SK-N-SH (cell line): ENCODE results near the gene HDAC8. TPM values are rescaled to one million over a fixed set of nuclear protein-coding genes. Genes with fewer than 3 reads are reported as not detected.

Experiments used
- CTCF ChIA-PET: fragments of 300-600, 350-600 bp; formaldehyde crosslinking; extraction: SDS; loops from one replicate; lab custom pipeline; 2021; lab: Yijun Ruan, JAX
- POLR2A ChIA-PET: fragments of 350-600 bp; sonication (Branson Sonifier 250); formaldehyde crosslinking; extraction: SDS; loops from one replicate; lab custom pipeline; 2020; ENCODE audit warnings: antibody characterized with exemption, inconsistent platforms; lab: Yijun Ruan, JAX
- DNase-seq: peaks from one replicate; pipeline ENCODE4 v3.0.0; 2012
- H2AFZ ChIP-seq: fragments of 200-600 bp; sonication (generic); 2 replicates; pipeline ENCODE4 v1.8.1; 2016; ENCODE audit warnings: antibody characterized with exemption, mild to moderate bottlenecking, low read depth
- H3F3A ChIP-seq: fragments of 200-600 bp; sonication (generic); replicated peaks from 2 replicates; pipeline ENCODE3; 2016; ENCODE audit warnings: antibody characterized with exemption, mild to moderate bottlenecking; ENCODE audit not compliant: insufficient read depth
- H3K27ac ChIP-seq, 2 experiments: fragments of 200-500 bp in 1 of 2; fragments of 200-600 bp in 1 of 2; sonication (Bioruptor generic) in 1 of 2; sonication (generic), shearing (Covaris generic) in 1 of 2; 2 replicates each; pipeline versions ENCODE4 v1.5.1 to v1.6.1; 2014 to 2016; ENCODE audit warnings: low read depth in 2 of 2, inconsistent platforms in 1 of 2, low read length in 1 of 2, mild to moderate bottlenecking in 1 of 2, mixed read lengths in 1 of 2
- H3K27me3 ChIP-seq: fragments of 200-600 bp; sonication (generic), shearing (Covaris generic); 2 replicates; pipeline ENCODE4 v1.6.1; 2016; ENCODE audit warnings: mixed run types; ENCODE audit not compliant: insufficient read depth
- H3K36me3 ChIP-seq, 2 experiments: fragments of 200-500 bp in 1 of 2; fragments of 200-600 bp in 1 of 2; sonication (Bioruptor generic) in 1 of 2; sonication (generic) in 1 of 2; replicated peaks in 1 of 2; 2 replicates each; pipeline versions ENCODE3 to v1.5.1; 2014 to 2016; ENCODE audit warnings: low read length in 1 of 2, mild to moderate bottlenecking in 1 of 2; ENCODE audit not compliant: insufficient read depth in 2 of 2, control insufficient read depth in 1 of 2
- H3K4me1 ChIP-seq, 2 experiments: fragments of 200-500 bp in 1 of 2; fragments of 200-600 bp in 1 of 2; sonication (Bioruptor generic) in 1 of 2; sonication (generic), shearing (Covaris generic) in 1 of 2; 2 replicates each; pipeline versions ENCODE4 v1.5.1 to v1.6.1; 2014 to 2016; ENCODE audit warnings: low read depth in 1 of 2, low read length in 1 of 2, mixed run types in 1 of 2; ENCODE audit not compliant: insufficient read depth in 2 of 2, control insufficient read depth in 1 of 2
- H3K4me2 ChIP-seq: fragments of 200-600 bp; sonication (generic), shearing (Covaris generic); 2 replicates; pipeline ENCODE4 v1.6.1; 2017; ENCODE audit warnings: mixed run types
- H3K4me3 ChIP-seq, 2 experiments: fragments of 200-500 bp in 1 of 2; fragments of 200-600 bp in 1 of 2; sonication (Bioruptor generic) in 1 of 2; sonication (generic), shearing (Covaris generic) in 1 of 2; 2 replicates each; pipeline versions ENCODE4 v1.5.1 to v1.8.1; 2014 to 2016; ENCODE audit warnings: low read depth in 2 of 2, inconsistent platforms in 1 of 2, low read length in 1 of 2, mild to moderate bottlenecking in 1 of 2, mixed read lengths in 1 of 2, moderate library complexity in 1 of 2
- H3K79me2 ChIP-seq: fragments of 200-600 bp; sonication (generic); 2 replicates; pipeline ENCODE4 v1.8.1; 2017; ENCODE audit warnings: mild to moderate bottlenecking; ENCODE audit not compliant: insufficient read depth
- H3K9ac ChIP-seq: fragments of 200-600 bp; sonication (generic); 2 replicates; pipeline ENCODE4 v1.6.1; 2017; ENCODE audit warnings: mixed run types
- H3K9me2 ChIP-seq: fragments of 200-600 bp; sonication (generic); 2 replicates; pipeline ENCODE4 v1.6.1; 2017; ENCODE audit warnings: mixed run types
- H3K9me3 ChIP-seq: fragments of 200-600 bp; sonication (generic); 2 replicates; pipeline ENCODE4 v1.6.1; 2017; ENCODE audit warnings: mixed run types, mild to moderate bottlenecking, moderate library complexity
- H4K20me1 ChIP-seq: fragments of 200-600 bp; sonication (generic); 2 replicates; pipeline ENCODE4 v1.6.1; 2017; ENCODE audit warnings: mild to moderate bottlenecking, mixed run types; ENCODE audit not compliant: insufficient read depth
- ELF1 ChIP-seq: IDR thresholded peaks from 2 replicates; pipeline ENCODE4 v1.4.0; 2012
- EP300 ChIP-seq, 2 experiments: IDR thresholded peaks; 2 replicates each; pipeline versions ENCODE4 v1.4.0 to v1.6.1; 2012; ENCODE audit warnings: borderline replicate concordance in 1 of 2, low read depth in 1 of 2, low read length in 1 of 2
- EZH2phosphoT487 ChIP-seq: fragments of 200-600 bp; sonication (generic); IDR thresholded peaks from 2 replicates; pipeline ENCODE4 v1.6.1; 2017; ENCODE audit warnings: low read depth, mixed run types, mild to moderate bottlenecking, antibody characterized with exemption, moderate library complexity, borderline replicate concordance
- GATA2 ChIP-seq: sonication (generic); formaldehyde crosslinking; IDR thresholded peaks from 2 replicates; pipeline ENCODE4 v1.5.0; 2020; ENCODE audit warnings: mild to moderate bottlenecking, missing genetic modification reagents
- JUND ChIP-seq: IDR thresholded peaks from 2 replicates; pipeline ENCODE4 v1.4.0; 2012
- MEF2A ChIP-seq: IDR thresholded peaks from 2 replicates; pipeline ENCODE4 v1.4.0; 2012; ENCODE audit warnings: low read depth, borderline replicate concordance
- NFIC ChIP-seq: IDR thresholded peaks from 2 replicates; pipeline ENCODE4 v1.4.0; 2012; ENCODE audit warnings: borderline replicate concordance
- RAD21 ChIP-seq: IDR thresholded peaks from 2 replicates; pipeline ENCODE4 v1.6.1; 2012; ENCODE audit warnings: mild to moderate bottlenecking, low read length
- RCOR1 ChIP-seq: fragments of 150-350 bp; IDR thresholded peaks from 2 replicates; pipeline ENCODE4 v1.6.1; 2017; ENCODE audit warnings: antibody characterized with exemption, low read length
- RXRA ChIP-seq: IDR thresholded peaks from 2 replicates; pipeline ENCODE4 v1.4.0; 2012; ENCODE audit warnings: low read depth, mild to moderate bottlenecking, borderline replicate concordance
- TCF12 ChIP-seq: IDR thresholded peaks from 2 replicates; pipeline ENCODE4 v1.4.0; 2012
- TEAD4 ChIP-seq: IDR thresholded peaks from 2 replicates; pipeline ENCODE4 v1.4.0; 2012; ENCODE audit warnings: mild to moderate bottlenecking, borderline replicate concordance; ENCODE audit not compliant: insufficient read depth
- WGBS: methylation state at CpG from one replicate; pipeline ENCODE4 v1.1.6; 2017; ENCODE audit warnings: low lambda C conversion rate; 5-methylcytosine and 5-hydroxymethylcytosine counted together
- polyA plus RNA-seq, 3 experiments: library from polyadenylated mRNA; depleted of rRNA; stranded (reverse); fragments of >200 nt; gene quantifications; 2 replicates each; pipeline ENCODE4 v1.2.3, GENCODE V29; 2012
- TF ChIP-seq, protein P1 (sequence below): IDR thresholded peaks from 2 replicates; pipeline ENCODE4 v1.4.0; 2012; ENCODE audit warnings: low read depth, borderline replicate concordance
- TF ChIP-seq, protein P2 (sequence below): fragments of 150-350 bp; IDR thresholded peaks from 2 replicates; pipeline ENCODE4 v1.6.1; 2017; ENCODE audit warnings: antibody characterized with exemption, low read length, low read depth, borderline replicate concordance
- TF ChIP-seq, protein P3 (sequence below): IDR thresholded peaks from 2 replicates; pipeline ENCODE4 v1.6.1; 2012; ENCODE audit warnings: mild to moderate bottlenecking, low read depth, low read length, moderate library complexity

HDAC8 gene
- polyA plus RNA-seq, 1 of the 3 experiments (the other 2 are of a cell fraction) = 30.6 TPM

DNA sequence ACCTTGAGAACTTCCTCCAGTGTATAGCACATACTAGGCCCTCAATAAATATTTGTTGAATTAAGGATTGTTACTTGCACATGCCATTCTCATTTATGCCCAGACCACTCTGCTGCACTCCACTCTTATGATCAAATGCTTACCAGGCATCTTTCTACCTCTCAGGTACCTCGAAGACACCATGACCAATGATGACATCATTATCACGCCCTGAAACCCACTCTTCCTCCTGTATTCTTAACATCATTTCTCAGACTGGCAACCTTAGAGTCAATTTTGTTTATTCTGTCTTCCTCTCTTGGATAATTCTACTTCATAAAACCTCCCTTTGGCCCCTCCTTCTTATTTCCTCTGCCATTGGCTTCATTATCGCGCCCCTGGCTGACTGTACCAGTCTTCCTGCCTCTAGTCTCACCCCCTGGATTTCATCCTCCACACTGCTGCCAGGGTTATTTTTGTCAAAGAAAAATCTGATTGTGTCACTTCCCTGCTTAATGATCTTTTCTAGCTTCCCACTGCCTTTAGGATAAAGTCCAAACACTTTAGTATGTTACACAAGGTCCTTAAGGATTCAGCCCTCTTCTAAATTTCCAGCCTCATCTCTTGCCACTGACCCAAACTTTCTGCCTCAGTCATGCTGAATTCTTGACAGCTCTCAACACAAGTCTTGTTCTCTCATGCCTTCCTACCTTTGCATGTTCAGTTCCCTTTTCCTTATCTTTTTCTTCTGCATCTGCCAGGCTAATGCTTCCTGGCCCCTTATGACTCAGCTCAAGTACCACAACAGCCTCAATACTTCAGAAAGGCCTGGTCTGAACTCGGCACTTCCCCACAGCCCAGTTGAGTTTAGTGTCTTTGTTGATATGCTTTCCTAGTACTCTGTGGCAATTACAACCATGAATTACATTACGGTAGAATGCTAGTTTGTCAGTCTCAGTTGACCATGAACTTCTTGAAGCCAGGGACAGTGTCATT is 45.8 kb downstream of the HDAC8 start:
- 97% methylated on average over 6 of the region's 6 CpGs for WGBS

DNA sequence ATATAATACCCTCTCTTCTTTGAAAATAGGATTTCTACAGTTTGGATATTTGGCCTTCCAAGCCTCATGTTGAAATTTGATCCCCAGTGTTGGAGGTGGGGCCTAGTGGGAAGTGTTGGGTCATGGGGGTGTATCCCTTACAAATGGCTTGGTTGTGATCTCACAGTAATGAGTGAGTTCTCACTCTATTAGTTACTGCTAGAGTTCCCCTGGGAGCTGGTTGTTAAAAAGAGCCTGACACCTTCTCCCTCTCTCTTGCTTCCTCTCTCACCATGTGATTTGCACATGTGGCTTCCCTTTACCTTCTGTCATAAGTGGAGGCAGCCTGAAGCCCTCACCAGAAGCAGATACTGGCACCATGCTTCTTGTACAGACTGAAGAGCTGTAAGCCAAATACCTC is 73.9 kb downstream of the HDAC8 start:
- Histone ChIP-seq H3K27ac (no peak overlapping the region), H3K4me2 (no peak overlapping the region), H3K4me1 (peaks cover 0 to 5% of the 10 kb centered on the region in 2 experiments; a peak in 2 of 4 replicates), H3F3A (no peaks in the 10 kb centered on the region), H3K4me3 (no peak overlapping the region), H3K9me2 (no peaks in the 10 kb centered on the region), H3K27me3 (no peaks in the 10 kb centered on the region), H4K20me1 (no peaks in the 10 kb centered on the region), H3K79me2 (peaks cover 18% of the 10 kb centered on the region; the same call in 1 of the 2 replicates), H3K36me3 (peaks cover under 1 to 3% of the 10 kb centered on the region in 2 experiments), H2AFZ (no peak overlapping the region), H3K9me3 (0 out of 2 replicates have a peak, but pooled peaks cover 9% of the 10 kb centered on the region), H3K9ac (no peak overlapping the region)
- ChIA-PET POLR2A (interaction anchor here (0.7 kb wide), 1 partner anchor 11 kb away, joined by 3 read pairs; no protein-coding TSS in a partner anchor), CTCF (no interaction called here)
- no peak for DNase-seq
- no peak for TF ChIP-seq MEF2A
- TF ChIP-seq EZH2phosphoT487 = no peak
- no peak for TF ChIP-seq RXRA
- TF ChIP-seq NFIC = no peak
- no peak for TF ChIP-seq EP300 (IDR thresholded peaks at IDR 0.05; ENCODE audit: borderline replicate concordance in 1 of 2, low read depth in 1 of 2, low read length in 1 of 2)
- TF ChIP-seq GATA2 (CRISPR knock-in tag) = no peak
- no peak for TF ChIP-seq RAD21
- no peak for TF ChIP-seq ELF1
- no peak for TF ChIP-seq TCF12
- TF ChIP-seq, protein P1, sequence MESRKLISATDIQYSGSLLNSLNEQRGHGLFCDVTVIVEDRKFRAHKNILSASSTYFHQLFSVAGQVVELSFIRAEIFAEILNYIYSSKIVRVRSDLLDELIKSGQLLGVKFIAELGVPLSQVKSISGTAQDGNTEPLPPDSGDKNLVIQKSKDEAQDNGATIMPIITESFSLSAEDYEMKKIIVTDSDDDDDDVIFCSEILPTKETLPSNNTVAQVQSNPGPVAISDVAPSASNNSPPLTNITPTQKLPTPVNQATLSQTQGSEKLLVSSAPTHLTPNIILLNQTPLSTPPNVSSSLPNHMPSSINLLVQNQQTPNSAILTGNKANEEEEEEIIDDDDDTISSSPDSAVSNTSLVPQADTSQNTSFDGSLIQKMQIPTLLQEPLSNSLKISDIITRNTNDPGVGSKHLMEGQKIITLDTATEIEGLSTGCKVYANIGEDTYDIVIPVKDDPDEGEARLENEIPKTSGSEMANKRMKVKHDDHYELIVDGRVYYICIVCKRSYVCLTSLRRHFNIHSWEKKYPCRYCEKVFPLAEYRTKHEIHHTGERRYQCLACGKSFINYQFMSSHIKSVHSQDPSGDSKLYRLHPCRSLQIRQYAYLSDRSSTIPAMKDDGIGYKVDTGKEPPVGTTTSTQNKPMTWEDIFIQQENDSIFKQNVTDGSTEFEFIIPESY = no peak

More for the DNA sequence above, 45.8 kb downstream of the HDAC8 start:
- Histone ChIP-seq H3K9ac (no peak overlapping the region), H2AFZ (no peak overlapping the region), H3K27me3 (no peaks in the 10 kb centered on the region), H3K79me2 (0 out of 2 replicates have a peak, but pooled peaks cover 3% of the 10 kb centered on the region), H4K20me1 (no peaks in the 10 kb centered on the region; the same call in 1 of the 2 replicates), H3K4me3 (no peak overlapping the region), H3F3A (no peaks in the 10 kb centered on the region), H3K9me2 (no peaks in the 10 kb centered on the region), H3K27ac (no peak overlapping the region), H3K4me1 (no peaks in the 10 kb centered on the region), H3K9me3 (no peaks in the 10 kb centered on the region), H3K4me2 (no peak overlapping the region), H3K36me3 (peaks cover 6 to 14% of the 10 kb centered on the region in 2 experiments)
- no peak for DNase-seq
- ChIA-PET CTCF (no interaction called here), POLR2A (no interaction called here)
- TF ChIP-seq TEAD4 (no peak), JUND (no peak), RCOR1 (no peak)
- TF ChIP-seq, protein P2, sequence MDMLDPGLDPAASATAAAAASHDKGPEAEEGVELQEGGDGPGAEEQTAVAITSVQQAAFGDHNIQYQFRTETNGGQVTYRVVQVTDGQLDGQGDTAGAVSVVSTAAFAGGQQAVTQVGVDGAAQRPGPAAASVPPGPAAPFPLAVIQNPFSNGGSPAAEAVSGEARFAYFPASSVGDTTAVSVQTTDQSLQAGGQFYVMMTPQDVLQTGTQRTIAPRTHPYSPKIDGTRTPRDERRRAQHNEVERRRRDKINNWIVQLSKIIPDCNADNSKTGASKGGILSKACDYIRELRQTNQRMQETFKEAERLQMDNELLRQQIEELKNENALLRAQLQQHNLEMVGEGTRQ = no peak
- TF ChIP-seq, protein P3, sequence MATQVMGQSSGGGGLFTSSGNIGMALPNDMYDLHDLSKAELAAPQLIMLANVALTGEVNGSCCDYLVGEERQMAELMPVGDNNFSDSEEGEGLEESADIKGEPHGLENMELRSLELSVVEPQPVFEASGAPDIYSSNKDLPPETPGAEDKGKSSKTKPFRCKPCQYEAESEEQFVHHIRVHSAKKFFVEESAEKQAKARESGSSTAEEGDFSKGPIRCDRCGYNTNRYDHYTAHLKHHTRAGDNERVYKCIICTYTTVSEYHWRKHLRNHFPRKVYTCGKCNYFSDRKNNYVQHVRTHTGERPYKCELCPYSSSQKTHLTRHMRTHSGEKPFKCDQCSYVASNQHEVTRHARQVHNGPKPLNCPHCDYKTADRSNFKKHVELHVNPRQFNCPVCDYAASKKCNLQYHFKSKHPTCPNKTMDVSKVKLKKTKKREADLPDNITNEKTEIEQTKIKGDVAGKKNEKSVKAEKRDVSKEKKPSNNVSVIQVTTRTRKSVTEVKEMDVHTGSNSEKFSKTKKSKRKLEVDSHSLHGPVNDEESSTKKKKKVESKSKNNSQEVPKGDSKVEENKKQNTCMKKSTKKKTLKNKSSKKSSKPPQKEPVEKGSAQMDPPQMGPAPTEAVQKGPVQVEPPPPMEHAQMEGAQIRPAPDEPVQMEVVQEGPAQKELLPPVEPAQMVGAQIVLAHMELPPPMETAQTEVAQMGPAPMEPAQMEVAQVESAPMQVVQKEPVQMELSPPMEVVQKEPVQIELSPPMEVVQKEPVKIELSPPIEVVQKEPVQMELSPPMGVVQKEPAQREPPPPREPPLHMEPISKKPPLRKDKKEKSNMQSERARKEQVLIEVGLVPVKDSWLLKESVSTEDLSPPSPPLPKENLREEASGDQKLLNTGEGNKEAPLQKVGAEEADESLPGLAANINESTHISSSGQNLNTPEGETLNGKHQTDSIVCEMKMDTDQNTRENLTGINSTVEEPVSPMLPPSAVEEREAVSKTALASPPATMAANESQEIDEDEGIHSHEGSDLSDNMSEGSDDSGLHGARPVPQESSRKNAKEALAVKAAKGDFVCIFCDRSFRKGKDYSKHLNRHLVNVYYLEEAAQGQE = no peak
- TF ChIP-seq, all 33 proteins: peak for 0
